ENCODE measurements around the gene OR4P4. TPM values are rescaled to one million over a fixed set of nuclear protein-coding genes. Genes with fewer than 3 reads are reported as not detected.

The OR4P4 gene
- total RNA-seq, 1 experiment from 2014 or later = not detected

DNA sequence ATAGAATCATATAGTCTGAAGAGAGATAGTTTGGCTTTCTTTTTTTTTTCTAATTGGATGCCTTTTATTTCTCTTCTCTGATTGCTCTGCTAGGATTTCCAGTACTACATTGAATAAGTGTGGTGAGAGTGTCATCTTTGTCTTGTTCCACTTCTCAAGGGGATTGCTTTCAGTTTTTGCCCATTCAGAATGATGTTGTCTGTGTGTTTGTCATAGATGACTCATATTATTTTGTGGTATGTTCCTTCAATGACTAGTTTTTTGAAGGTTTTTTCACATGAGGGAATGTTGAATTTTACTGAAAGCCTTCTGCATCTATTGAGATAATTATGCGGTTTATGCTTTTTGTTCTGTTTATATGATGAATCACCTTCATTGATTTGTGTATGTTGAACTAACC is 10.4 kb upstream of the OR4P4 start:
- H3K36me3 Mint-ChIP-seq (ENCODE audit: insufficient read depth in 1 of 3, low read depth in 3 of 3) = peaks cover 0 to 2% (median 0%) of the 10 kb centered on the region in 3 experiments; a peak in 3 of 7 replicates
- H3K79me2 ChIP-seq (ENCODE audit: insufficient read depth, low read length) = no peaks in the 10 kb centered on the region
- H2AFZ ChIP-seq (ENCODE audit: low read length) = no peak overlapping the region
- H3K4me2 ChIP-seq (ENCODE audit: insufficient read depth, insufficient read length, low read length) = no peak overlapping the region
- WGBS (ENCODE audit: extremely low coverage, insufficient read length, low lambda C conversion rate) = no CpG with 5 or more reads among the region's 1 CpG
- H3K4me1 ChIP-seq (ENCODE audit: insufficient read depth, low read length) = no peaks in the 10 kb centered on the region
- no peak overlapping the region for H3K18ac ChIP-seq (ENCODE audit: insufficient read length, low read depth, low read length)
- H4K8ac ChIP-seq (replicated peaks; ENCODE audit: insufficient read length, low read depth, low read length) = no peak overlapping the region
- no peaks in the 10 kb centered on the region for H3K79me1 ChIP-seq (ENCODE audit: insufficient read depth, low read depth, low read length, poor library complexity, severe bottlenecking)
- H2BK120ac ChIP-seq (ENCODE audit: low read depth, low read length, poor library complexity, severe bottlenecking) = no peak overlapping the region
- H2BK5ac ChIP-seq (ENCODE audit: insufficient read length, low read length) = no peak overlapping the region
- H3K56ac ChIP-seq (ENCODE audit: insufficient read length, low read depth, low read length) = no peak overlapping the region
- H2AK5ac ChIP-seq (ENCODE audit: insufficient read length, low read length) = no peak overlapping the region
- no peak overlapping the region for H3K4ac ChIP-seq (ENCODE audit: low read depth, low read length)
- no peak overlapping the region for H3K4me3 Mint-ChIP-seq
- no peaks in the 10 kb centered on the region for H3K27me3 ChIP-seq (ENCODE audit: insufficient read depth, low read length)
- no peak overlapping the region for H3K14ac ChIP-seq (ENCODE audit: insufficient read depth, low read length)
- H3K23ac ChIP-seq (ENCODE audit: insufficient read length, low read depth, low read length) = no peak overlapping the region
- H4K5ac ChIP-seq (ENCODE audit: insufficient read length, low read depth, low read length) = no peak overlapping the region
- no peak overlapping the region for H2BK15ac ChIP-seq (ENCODE audit: low read depth, low read length)
- no peak overlapping the region for H3K27ac ChIP-seq (ENCODE audit: insufficient read length, low read depth, low read length)
- no peaks in the 10 kb centered on the region for H4K20me1 ChIP-seq (ENCODE audit: control insufficient read depth, insufficient read depth, insufficient read length)
- H3K9me3 Mint-ChIP-seq = peaks cover 73 to 75% of the 10 kb centered on the region in 2 experiments
- no peaks in the 10 kb centered on the region; the same call in 1 of the 2 replicates for H3K27me3 Mint-ChIP-seq (ENCODE audit: low read depth)
- no peak overlapping the region for H3T11ph ChIP-seq (ENCODE audit: low read length)
- H4K91ac ChIP-seq (ENCODE audit: insufficient read length, low read depth, low read length) = no peak overlapping the region
- no peak overlapping the region for H2BK20ac ChIP-seq (ENCODE audit: low read depth, low read length, poor library complexity, severe bottlenecking)
- no peak overlapping the region for H3K9ac ChIP-seq (ENCODE audit: extremely low read depth, insufficient read length, low read length)
- no peaks in the 10 kb centered on the region for H3K4me1 Mint-ChIP-seq
- H3K23me2 ChIP-seq (ENCODE audit: insufficient read length, low read depth, low read length, poor library complexity, severe bottlenecking) = no peaks in the 10 kb centered on the region
- no peak for DNase-seq
- TF ChIP-seq, protein P1, sequence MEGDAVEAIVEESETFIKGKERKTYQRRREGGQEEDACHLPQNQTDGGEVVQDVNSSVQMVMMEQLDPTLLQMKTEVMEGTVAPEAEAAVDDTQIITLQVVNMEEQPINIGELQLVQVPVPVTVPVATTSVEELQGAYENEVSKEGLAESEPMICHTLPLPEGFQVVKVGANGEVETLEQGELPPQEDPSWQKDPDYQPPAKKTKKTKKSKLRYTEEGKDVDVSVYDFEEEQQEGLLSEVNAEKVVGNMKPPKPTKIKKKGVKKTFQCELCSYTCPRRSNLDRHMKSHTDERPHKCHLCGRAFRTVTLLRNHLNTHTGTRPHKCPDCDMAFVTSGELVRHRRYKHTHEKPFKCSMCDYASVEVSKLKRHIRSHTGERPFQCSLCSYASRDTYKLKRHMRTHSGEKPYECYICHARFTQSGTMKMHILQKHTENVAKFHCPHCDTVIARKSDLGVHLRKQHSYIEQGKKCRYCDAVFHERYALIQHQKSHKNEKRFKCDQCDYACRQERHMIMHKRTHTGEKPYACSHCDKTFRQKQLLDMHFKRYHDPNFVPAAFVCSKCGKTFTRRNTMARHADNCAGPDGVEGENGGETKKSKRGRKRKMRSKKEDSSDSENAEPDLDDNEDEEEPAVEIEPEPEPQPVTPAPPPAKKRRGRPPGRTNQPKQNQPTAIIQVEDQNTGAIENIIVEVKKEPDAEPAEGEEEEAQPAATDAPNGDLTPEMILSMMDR (conservative IDR thresholded peaks at IDR 0.05) = no peak
- H2BK12ac ChIP-seq (ENCODE audit: insufficient read length, low read depth, low read length) = no peak overlapping the region
- no peak overlapping the region for H3K27ac Mint-ChIP-seq
- H3K9me3 ChIP-seq (ENCODE audit: control insufficient read depth, low read depth, low read length) = peaks cover 14% of the 10 kb centered on the region

Measured in H9 (cell line).